Neutrophil (primary cell): Measurements from ENCODE around the gene SENP7.

Experiments
- H3K27ac ChIP-seq: fragments of 200-600 bp; sonication (generic); 2 replicates; pipeline ENCODE4 v1.5.1; 2016; ENCODE audit warnings: mild to moderate bottlenecking, moderate library complexity
- H3K27me3 ChIP-seq: fragments of 200-600 bp; sonication (generic); 2 replicates; pipeline ENCODE4 v1.6.0; 2016; ENCODE audit warnings: mild to moderate bottlenecking
- H3K36me3 ChIP-seq: fragments of 200-600 bp; sonication (generic); 2 replicates; pipeline ENCODE4 v1.5.1; 2017
- H3K4me1 ChIP-seq, 2 experiments: fragments of 200-600 bp in 1 of 2; sonication (generic) in 1 of 2; 1 replicate in 1 of 2; 2 replicates in 1 of 2; pipeline versions ENCODE4 v1.5.1 to v1.6.1; 2013 to 2016; ENCODE audit warnings: low read depth in 1 of 2, low read length in 1 of 2, mild to moderate bottlenecking in 1 of 2, moderate library complexity in 1 of 2; ENCODE audit not compliant: control insufficient read depth in 1 of 2, insufficient read depth in 1 of 2
- H3K4me3 ChIP-seq, 2 experiments: fragments of 200-600 bp in 1 of 2; sonication (generic) in 1 of 2; 1 replicate in 1 of 2; 2 replicates in 1 of 2; pipeline ENCODE4 v1.5.1; 2013 to 2016; ENCODE audit warnings: low read depth in 1 of 2, low read length in 1 of 2, mild to moderate bottlenecking in 1 of 2, moderate library complexity in 1 of 2
- H3K9me3 ChIP-seq: fragments of 200-600 bp; sonication (generic); 2 replicates; pipeline ENCODE4 v1.5.1; 2016
- CTCF ChIP-seq: fragments of 200-600 bp; sonication (generic); IDR thresholded peaks from 2 replicates; pipeline ENCODE4 v1.5.1; 2016; ENCODE audit warnings: antibody characterized with exemption

SENP7 gene

DNA sequence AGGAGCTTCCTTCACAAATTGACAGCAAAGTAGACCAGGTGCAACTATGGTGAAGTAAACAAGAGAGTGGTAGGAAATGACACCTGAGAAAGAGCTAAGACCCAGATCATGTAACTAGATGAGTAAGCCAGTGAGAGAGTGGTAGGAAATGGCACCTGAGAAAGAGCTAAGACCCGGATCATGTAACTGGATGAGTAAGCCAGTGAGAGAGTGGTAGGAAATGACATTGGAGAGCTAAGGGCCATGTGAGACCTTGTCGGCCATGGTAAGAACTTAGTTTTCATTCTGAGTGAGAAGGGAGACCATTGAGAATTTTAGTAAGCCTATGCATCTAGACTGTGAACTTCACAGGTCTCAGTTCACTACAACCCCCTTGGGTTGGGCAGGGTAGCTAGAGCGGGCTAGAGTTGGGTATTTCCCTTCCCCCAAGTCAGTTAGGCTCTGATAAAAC lies 5.4 kb upstream of the SENP7 start:
- H3K9me3 ChIP-seq = no peaks in the 10 kb centered on the region
- H3K27me3 ChIP-seq = peaks cover 16% of the 10 kb centered on the region
- H3K4me1 ChIP-seq = peaks cover 6 to 7% of the 10 kb centered on the region in 2 experiments
- no peak overlapping the region for H3K4me3 ChIP-seq
- H3K36me3 ChIP-seq = no peaks in the 10 kb centered on the region
- H3K27ac ChIP-seq = no peak overlapping the region
- TF ChIP-seq CTCF = no peak

- H3K4me3 ChIP-seq = peak overlapping the region; percentile 72 to 74
- peak overlapping the region; percentile 89 for H3K27ac ChIP-seq
- peaks cover 16% of the 10 kb centered on the region for H3K27me3 ChIP-seq
- no peaks in the 10 kb centered on the region for H3K36me3 ChIP-seq
- H3K9me3 ChIP-seq = no peaks in the 10 kb centered on the region
- peaks cover 11 to 15% of the 10 kb centered on the region in 2 experiments for H3K4me1 ChIP-seq
- TF ChIP-seq CTCF = no peak
Observed at GRCh38 chr3:101513419-101513986, 491 bp upstream of the SENP7 start.

DNA sequence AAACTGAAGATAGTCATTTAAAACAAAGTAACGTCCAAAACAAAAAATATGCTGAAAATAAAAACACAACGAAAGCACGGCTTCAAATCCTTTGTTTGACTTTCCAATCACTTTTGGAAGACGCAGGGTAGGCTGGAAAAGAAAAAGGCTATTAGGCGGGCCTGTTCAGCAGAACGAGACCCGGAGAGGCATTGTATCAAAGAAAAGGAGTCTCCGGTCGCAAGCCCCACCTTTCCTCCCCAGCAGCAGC lies 691 bp downstream of the SENP7 start:
- Histone ChIP-seq H3K9me3 (no peaks in the 10 kb centered on the region), H3K27ac (peak overlapping the region; percentile 89), H3K36me3 (no peaks in the 10 kb centered on the region), H3K4me1 (peaks cover 11 to 15% of the 10 kb centered on the region in 2 experiments), H3K4me3 (peak overlapping the region; percentile 72 to 74), H3K27me3 (peaks cover 9% of the 10 kb centered on the region)
- no peak for TF ChIP-seq CTCF

DNA sequence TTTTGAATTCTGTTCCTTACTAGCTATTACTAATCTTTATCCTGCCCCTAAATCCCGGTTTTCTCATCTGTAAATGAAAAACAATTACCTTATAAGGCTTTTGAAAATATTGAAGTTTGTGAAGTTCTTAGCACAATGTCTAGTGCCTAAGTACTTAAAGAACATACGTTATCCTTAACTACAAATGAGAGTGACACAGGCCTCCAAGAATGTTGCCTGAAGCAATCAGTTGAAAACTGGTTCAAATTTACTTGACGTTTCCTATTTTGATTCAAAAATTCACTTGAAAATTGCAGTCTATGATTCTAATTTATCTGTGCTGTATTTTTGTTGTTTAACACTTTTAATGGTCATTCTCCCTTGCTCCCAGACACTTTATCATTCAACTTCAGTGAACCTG lies 3.2 kb downstream of the SENP7 start:
- Histone ChIP-seq H3K27me3 (no peaks in the 10 kb centered on the region), H3K4me1 (peaks cover 11 to 15% of the 10 kb centered on the region in 2 experiments), H3K27ac (no peak overlapping the region), H3K9me3 (no peaks in the 10 kb centered on the region), H3K36me3 (no peaks in the 10 kb centered on the region), H3K4me3 (no peak overlapping the region)
- no peak for TF ChIP-seq CTCF

DNA sequence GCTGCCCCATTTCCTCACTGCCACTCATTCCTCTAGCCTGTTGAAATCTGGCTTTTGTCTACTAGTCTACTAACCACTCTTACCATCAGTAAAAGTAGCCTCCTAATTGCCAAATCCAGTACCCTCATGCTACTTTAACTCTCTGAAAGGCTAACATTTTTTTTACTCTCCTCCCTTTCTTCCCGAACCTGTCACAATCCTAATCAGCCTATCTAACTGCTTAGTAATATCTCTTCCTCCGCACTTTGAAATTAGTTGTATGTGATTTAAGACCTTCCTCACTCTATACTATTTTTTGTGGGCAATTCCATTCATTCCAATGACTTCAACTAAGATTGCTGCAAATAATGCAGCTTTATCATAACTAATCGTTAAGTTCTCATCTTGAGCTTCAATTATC lies 3.7 kb downstream of the SENP7 start:
- Histone ChIP-seq H3K4me1 (peaks cover 11 to 15% of the 10 kb centered on the region in 2 experiments), H3K9me3 (no peaks in the 10 kb centered on the region)

More for the DNA sequence above, 3.7 kb downstream of the SENP7 start:
- Histone ChIP-seq H3K36me3 (no peaks in the 10 kb centered on the region), H3K27ac (no peak overlapping the region), H3K4me3 (no peak overlapping the region), H3K27me3 (no peaks in the 10 kb centered on the region)
- TF ChIP-seq CTCF = no peak
